ENCODE data around the gene CIAO3.
A peak's percentile ranks its signal among the peaks of the same experiment; 100 is the strongest.

Gene CIAO3

GRCh38 chr16:741986-742629 lies 1.3 kb upstream of the CIAO3 start:
- TF ChIP-seq CSRNP3 (CRISPR knock-in tag; IDR thresholded peaks at IDR 0.05): no peak
- TF ChIP-seq ZFP30 (CRISPR knock-in tag; IDR thresholded peaks at IDR 0.05): no peak
- no peak for TF ChIP-seq TSHZ2 (CRISPR knock-in tag; IDR thresholded peaks at IDR 0.05)
- TF ChIP-seq GLIS3 (CRISPR knock-in tag; IDR thresholded peaks at IDR 0.05): no peak
- no peak for ATAC-seq

- ATAC-seq: peak; percentile 49
- TF ChIP-seq RARB (CRISPR knock-in tag; IDR thresholded peaks at IDR 0.05) (no peak), ZNF8 (CRISPR knock-in tag; IDR thresholded peaks at IDR 0.05) (no peak), ZFP3 (CRISPR knock-in tag; IDR thresholded peaks at IDR 0.05) (no peak), ZFP30 (CRISPR knock-in tag; IDR thresholded peaks at IDR 0.05) (no peak), CREB5 (CRISPR knock-in tag; IDR thresholded peaks at IDR 0.05; ENCODE audit: low read depth) (no peak), SNAI2 (CRISPR knock-in tag; IDR thresholded peaks at IDR 0.05) (no peak), BACH2 (CRISPR knock-in tag; IDR thresholded peaks at IDR 0.05; ENCODE audit: borderline replicate concordance) (no peak), TOX (CRISPR knock-in tag; IDR thresholded peaks at IDR 0.05; ENCODE audit: borderline replicate concordance) (no peak), ZNF565 (CRISPR knock-in tag; conservative IDR thresholded peaks at IDR 0.05; ENCODE audit: low read depth) (no peak), ISL1 (CRISPR knock-in tag; IDR thresholded peaks at IDR 0.05) (no peak), ARNTL (CRISPR knock-in tag; IDR thresholded peaks at IDR 0.05; ENCODE audit: borderline replicate concordance, low read depth) (no peak)
These were observed 386 bp downstream of the CIAO3 start for GRCh38 chr16:740459-740763.

- peak; percentile 53 for ATAC-seq
- no peak for TF ChIP-seq TOX (CRISPR knock-in tag; IDR thresholded peaks at IDR 0.05; ENCODE audit: borderline replicate concordance)
- no peak for TF ChIP-seq TSHZ2 (CRISPR knock-in tag; IDR thresholded peaks at IDR 0.05)
- no peak for TF ChIP-seq ARNTL (CRISPR knock-in tag; IDR thresholded peaks at IDR 0.05; ENCODE audit: borderline replicate concordance, low read depth)
- no peak for TF ChIP-seq CSRNP3 (CRISPR knock-in tag; IDR thresholded peaks at IDR 0.05)
- no peak for TF ChIP-seq ZNF565 (CRISPR knock-in tag; conservative IDR thresholded peaks at IDR 0.05; ENCODE audit: low read depth)
- no peak for TF ChIP-seq ZNF8 (CRISPR knock-in tag; IDR thresholded peaks at IDR 0.05)
- TF ChIP-seq ZFP30 (CRISPR knock-in tag; IDR thresholded peaks at IDR 0.05): no peak
- TF ChIP-seq PATZ1 (CRISPR knock-in tag; IDR thresholded peaks at IDR 0.05; ENCODE audit: borderline replicate concordance): no peak
- TF ChIP-seq ZFP3 (CRISPR knock-in tag; IDR thresholded peaks at IDR 0.05): no peak
- TF ChIP-seq TCF4 (CRISPR knock-in tag; IDR thresholded peaks at IDR 0.05; ENCODE audit: borderline replicate concordance): no peak
- TF ChIP-seq CREB5 (CRISPR knock-in tag; IDR thresholded peaks at IDR 0.05; ENCODE audit: low read depth): no peak
- TF ChIP-seq SNAI2 (CRISPR knock-in tag; IDR thresholded peaks at IDR 0.05): no peak
- no peak for TF ChIP-seq ZC3H10 (CRISPR knock-in tag; IDR thresholded peaks at IDR 0.05)
- no peak for TF ChIP-seq ISL1 (CRISPR knock-in tag; IDR thresholded peaks at IDR 0.05)
- no peak for TF ChIP-seq CSDC2 (CRISPR knock-in tag; IDR thresholded peaks at IDR 0.05)
- no peak for TF ChIP-seq BACH2 (CRISPR knock-in tag; IDR thresholded peaks at IDR 0.05; ENCODE audit: borderline replicate concordance)
- TF ChIP-seq ZNF70 (CRISPR knock-in tag; IDR thresholded peaks at IDR 0.05): no peak
These were observed 988 bp downstream of the CIAO3 start for GRCh38 chr16:739560-740458.
